ENCODE data around the gene MFAP5. TPM values are rescaled to one million over a fixed set of nuclear protein-coding genes. Genes with fewer than 3 reads are reported as not detected.

MFAP5 gene
- total RNA-seq, 2 donors from 2014 or later: 2.8 to 13.4 TPM

GRCh38 chr12:8697120-8697475 lies 34.5 kb upstream of the MFAP5 start:
- Histone ChIP-seq H3K4me1 (replicated peaks) (peaks cover 3% of the 10 kb centered on the region), H3K9me3 (no peaks in the 10 kb centered on the region), H3K27ac (peak overlapping the region; percentile 91 to 93), H3K4me3 (peak overlapping the region; percentile 98 to 99), H3K36me3 (no peaks in the 10 kb centered on the region), H3K27me3 (replicated peaks; ENCODE audit: insufficient read depth) (no peaks in the 10 kb centered on the region)
- DNase-seq (ENCODE audit: low spot score): peak; percentile 15
- TF ChIP-seq CTCF (IDR thresholded peaks at IDR 0.05): peak in 1 of 4 experiments; percentile 3
- peak; percentile 19 for TF ChIP-seq POLR2AphosphoS5 (IDR thresholded peaks at IDR 0.05)
- TF ChIP-seq POLR2A (IDR thresholded peaks at IDR 0.05): no peak
- under 1% methylated on average over 21 of the region's 21 CpGs for WGBS
- intact Hi-C loops (cut with DNase I): no loop called here

GRCh38 chr12:8696442-8697090 lies 33.9 kb upstream of the MFAP5 start:
- whole genome bisulfite sequencing: 18% methylated on average over 6 of the region's 6 CpGs
- Histone ChIP-seq H3K4me1 (replicated peaks) (peaks cover 3% of the 10 kb centered on the region), H3K27me3 (replicated peaks; ENCODE audit: insufficient read depth) (no peaks in the 10 kb centered on the region), H3K9me3 (no peaks in the 10 kb centered on the region), H3K4me3 (peak overlapping the region in 1 of 2 donors; percentile 99), H3K27ac (peak overlapping the region; percentile 91 to 93), H3K36me3 (no peaks in the 10 kb centered on the region)
- DNase-seq (ENCODE audit: low spot score): no peak
- TF ChIP-seq POLR2A (IDR thresholded peaks at IDR 0.05) (no peak), CTCF (IDR thresholded peaks at IDR 0.05) (no peak), POLR2AphosphoS5 (IDR thresholded peaks at IDR 0.05) (no peak)
- intact Hi-C loops (cut with DNase I): no loop called here

GRCh38 chr12:8695116-8695515 lies 32.5 kb upstream of the MFAP5 start:
- Histone ChIP-seq H3K4me1 (replicated peaks) (peaks cover 3% of the 10 kb centered on the region), H3K27ac (no peak overlapping the region), H3K36me3 (no peaks in the 10 kb centered on the region), H3K4me3 (no peak overlapping the region), H3K9me3 (no peaks in the 10 kb centered on the region), H3K27me3 (replicated peaks; ENCODE audit: insufficient read depth) (no peaks in the 10 kb centered on the region)
- WGBS: 90% methylated on average over 10 of the region's 10 CpGs
- TF ChIP-seq POLR2A (IDR thresholded peaks at IDR 0.05): no peak
- no peak for TF ChIP-seq POLR2AphosphoS5 (IDR thresholded peaks at IDR 0.05)
- no peak for TF ChIP-seq CTCF (IDR thresholded peaks at IDR 0.05)
- intact Hi-C loops (cut with DNase I): no loop called here
- no peak for DNase-seq (ENCODE audit: low spot score)

GRCh38 chr12:8692573-8692972 lies 29.9 kb upstream of the MFAP5 start:
- H3K27ac ChIP-seq: peak overlapping the region; percentile 23 to 47
- peak; percentile 76 for DNase-seq (ENCODE audit: low spot score)
- H3K4me3 ChIP-seq: no peak overlapping the region
- no peaks in the 10 kb centered on the region for H3K9me3 ChIP-seq
- H3K27me3 ChIP-seq (replicated peaks; ENCODE audit: insufficient read depth): no peaks in the 10 kb centered on the region
- TF ChIP-seq POLR2AphosphoS5 (IDR thresholded peaks at IDR 0.05) (peak; percentile 81), CTCF (IDR thresholded peaks at IDR 0.05) (no peak)
- under 1% methylated on average over 5 of the region's 5 CpGs for WGBS
- H3K4me1 ChIP-seq (replicated peaks): peaks cover 6% of the 10 kb centered on the region
- H3K36me3 ChIP-seq: no peaks in the 10 kb centered on the region
- intact Hi-C loops (cut with DNase I): no loop called here

DNA sequence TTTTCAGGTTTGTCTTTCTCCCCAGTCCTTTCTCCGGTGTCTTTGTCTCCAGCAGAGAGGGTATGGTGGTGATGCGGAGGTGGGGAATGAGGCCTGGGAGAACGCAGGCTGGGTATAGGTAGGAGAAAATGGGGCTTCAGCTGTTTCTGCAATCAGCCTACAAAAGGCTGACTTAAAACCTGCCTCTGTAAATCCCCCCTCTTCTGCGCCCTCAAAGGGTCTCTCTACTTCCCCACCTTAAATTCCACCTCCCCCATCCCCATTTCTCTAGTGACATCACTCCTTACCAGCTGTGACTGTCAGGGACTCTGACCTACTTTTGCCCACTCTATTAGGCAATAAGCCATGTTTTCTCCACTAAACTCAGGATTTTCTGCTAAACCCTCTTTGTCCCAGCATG lies 27.1 kb upstream of the MFAP5 start:
- intact Hi-C loops (cut with DNase I): no loop called here

More for the DNA sequence above, 27.1 kb upstream of the MFAP5 start:
- H3K27ac ChIP-seq: no peak overlapping the region
- peaks cover 6% of the 10 kb centered on the region for H3K4me1 ChIP-seq (replicated peaks)
- no peaks in the 10 kb centered on the region for H3K36me3 ChIP-seq
- H3K4me3 ChIP-seq: no peak overlapping the region
- H3K9me3 ChIP-seq: no peaks in the 10 kb centered on the region
- H3K27me3 ChIP-seq (replicated peaks; ENCODE audit: insufficient read depth): no peaks in the 10 kb centered on the region
- no peak for DNase-seq (ENCODE audit: low spot score)
- 94% methylated on average over 4 of the region's 4 CpGs for WGBS
- TF ChIP-seq POLR2A (IDR thresholded peaks at IDR 0.05): no peak
